ENCODE data around the gene TAF1C. TPM values are rescaled to one million over a fixed set of nuclear protein-coding genes. Genes with fewer than 3 reads are reported as not detected.

The TAF1C gene, protein sequence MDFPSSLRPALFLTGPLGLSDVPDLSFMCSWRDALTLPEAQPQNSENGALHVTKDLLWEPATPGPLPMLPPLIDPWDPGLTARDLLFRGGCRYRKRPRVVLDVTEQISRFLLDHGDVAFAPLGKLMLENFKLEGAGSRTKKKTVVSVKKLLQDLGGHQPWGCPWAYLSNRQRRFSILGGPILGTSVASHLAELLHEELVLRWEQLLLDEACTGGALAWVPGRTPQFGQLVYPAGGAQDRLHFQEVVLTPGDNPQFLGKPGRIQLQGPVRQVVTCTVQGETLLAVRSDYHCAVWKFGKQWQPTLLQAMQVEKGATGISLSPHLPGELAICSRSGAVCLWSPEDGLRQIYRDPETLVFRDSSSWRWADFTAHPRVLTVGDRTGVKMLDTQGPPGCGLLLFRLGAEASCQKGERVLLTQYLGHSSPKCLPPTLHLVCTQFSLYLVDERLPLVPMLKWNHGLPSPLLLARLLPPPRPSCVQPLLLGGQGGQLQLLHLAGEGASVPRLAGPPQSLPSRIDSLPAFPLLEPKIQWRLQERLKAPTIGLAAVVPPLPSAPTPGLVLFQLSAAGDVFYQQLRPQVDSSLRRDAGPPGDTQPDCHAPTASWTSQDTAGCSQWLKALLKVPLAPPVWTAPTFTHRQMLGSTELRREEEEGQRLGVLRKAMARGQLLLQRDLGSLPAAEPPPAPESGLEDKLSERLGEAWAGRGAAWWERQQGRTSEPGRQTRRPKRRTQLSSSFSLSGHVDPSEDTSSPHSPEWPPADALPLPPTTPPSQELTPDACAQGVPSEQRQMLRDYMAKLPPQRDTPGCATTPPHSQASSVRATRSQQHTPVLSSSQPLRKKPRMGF
- total RNA-seq: 80.2 TPM
- long read RNA-seq, full-length matches to known transcripts: 19 of 152 reads
- long read RNA-seq, partial matches to known transcripts: 42 of 152 reads
- long read RNA-seq, other reads (novel, unspliced or antisense): 91 of 152 reads

DNA sequence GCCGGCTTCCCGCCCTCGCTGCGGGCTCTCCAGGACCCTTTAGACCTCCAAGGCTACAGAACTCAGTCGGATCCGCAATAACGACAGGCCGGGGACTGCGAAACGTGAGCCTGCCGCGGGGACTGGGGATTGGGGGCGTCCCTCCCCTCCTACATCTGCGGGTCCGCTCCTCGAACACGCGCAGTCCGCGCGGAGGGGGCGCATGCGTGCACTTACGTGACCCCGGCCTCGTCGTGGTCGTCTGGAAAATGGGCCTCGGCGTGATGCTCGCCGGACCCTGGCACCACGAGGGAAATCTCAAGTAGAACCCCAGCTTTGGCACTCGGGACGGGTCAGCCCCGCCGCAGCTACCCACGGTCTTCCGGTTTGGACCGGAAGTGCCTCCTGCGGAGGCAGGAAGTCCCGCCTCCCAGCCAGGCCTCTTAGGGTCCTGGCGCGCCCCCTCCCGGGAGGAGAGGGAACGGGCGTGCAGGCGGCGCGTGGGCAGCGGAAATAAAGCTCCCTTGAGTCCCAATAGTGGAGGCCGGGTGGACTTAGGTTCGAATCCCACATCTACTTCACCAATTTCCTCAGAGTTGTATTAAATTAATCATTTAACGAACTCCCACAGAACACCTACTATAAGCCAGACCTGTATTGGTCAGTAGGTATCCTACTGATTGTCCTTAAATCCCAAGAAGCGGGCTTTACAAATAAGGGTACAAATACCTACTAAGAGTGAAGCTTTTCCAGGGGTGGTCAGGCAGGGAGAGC is at the start of gene TAF1C:
TSS of gene TAF1C (minus strand) at position 373 of the 753 bp plus-strand sequence. CDS start 2,069 bp downstream, outside the sequence.
- DNase-seq (peak; percentile 95), ATAC-seq (peak; percentile 98)
- TF ChIP-seq, protein P1, sequence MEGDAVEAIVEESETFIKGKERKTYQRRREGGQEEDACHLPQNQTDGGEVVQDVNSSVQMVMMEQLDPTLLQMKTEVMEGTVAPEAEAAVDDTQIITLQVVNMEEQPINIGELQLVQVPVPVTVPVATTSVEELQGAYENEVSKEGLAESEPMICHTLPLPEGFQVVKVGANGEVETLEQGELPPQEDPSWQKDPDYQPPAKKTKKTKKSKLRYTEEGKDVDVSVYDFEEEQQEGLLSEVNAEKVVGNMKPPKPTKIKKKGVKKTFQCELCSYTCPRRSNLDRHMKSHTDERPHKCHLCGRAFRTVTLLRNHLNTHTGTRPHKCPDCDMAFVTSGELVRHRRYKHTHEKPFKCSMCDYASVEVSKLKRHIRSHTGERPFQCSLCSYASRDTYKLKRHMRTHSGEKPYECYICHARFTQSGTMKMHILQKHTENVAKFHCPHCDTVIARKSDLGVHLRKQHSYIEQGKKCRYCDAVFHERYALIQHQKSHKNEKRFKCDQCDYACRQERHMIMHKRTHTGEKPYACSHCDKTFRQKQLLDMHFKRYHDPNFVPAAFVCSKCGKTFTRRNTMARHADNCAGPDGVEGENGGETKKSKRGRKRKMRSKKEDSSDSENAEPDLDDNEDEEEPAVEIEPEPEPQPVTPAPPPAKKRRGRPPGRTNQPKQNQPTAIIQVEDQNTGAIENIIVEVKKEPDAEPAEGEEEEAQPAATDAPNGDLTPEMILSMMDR (IDR thresholded peaks at IDR 0.05): peak; percentile 91
- peaks cover 21% of the 10 kb centered on the region for H3K36me3 ChIP-seq
- H3K4me3 ChIP-seq: peak within 1 kb of the TSS; percentile 96
- H3K4me1 ChIP-seq: peaks cover 22% of the 10 kb centered on the region
- no peaks in the 10 kb centered on the region for H3K27me3 ChIP-seq
- intact Hi-C loops (cut with DNase I): loop anchor here (10.0 kb wide), 1 partner anchor 102 kb away; no protein-coding TSS in a partner anchor
- no peaks in the 10 kb centered on the region for H3K9me3 ChIP-seq
- H3K27ac ChIP-seq: peak within 1 kb of the TSS; percentile 80

GRCh38 chr16:84234321-84235241 is 47.7 kb upstream of the TAF1C start:
- Histone ChIP-seq H3K27me3 (peaks cover 10% of the 10 kb centered on the region), H3K9me3 (no peaks in the 10 kb centered on the region), H3K4me1 (no peaks in the 10 kb centered on the region), H3K36me3 (no peaks in the 10 kb centered on the region), H3K27ac (no peak overlapping the region), H3K4me3 (no peak overlapping the region)
- TF ChIP-seq, protein P1 (IDR thresholded peaks at IDR 0.05): no peak
- no peak for ATAC-seq
- intact Hi-C loops (cut with DNase I): no loop called here
- no peak for DNase-seq

DNA sequence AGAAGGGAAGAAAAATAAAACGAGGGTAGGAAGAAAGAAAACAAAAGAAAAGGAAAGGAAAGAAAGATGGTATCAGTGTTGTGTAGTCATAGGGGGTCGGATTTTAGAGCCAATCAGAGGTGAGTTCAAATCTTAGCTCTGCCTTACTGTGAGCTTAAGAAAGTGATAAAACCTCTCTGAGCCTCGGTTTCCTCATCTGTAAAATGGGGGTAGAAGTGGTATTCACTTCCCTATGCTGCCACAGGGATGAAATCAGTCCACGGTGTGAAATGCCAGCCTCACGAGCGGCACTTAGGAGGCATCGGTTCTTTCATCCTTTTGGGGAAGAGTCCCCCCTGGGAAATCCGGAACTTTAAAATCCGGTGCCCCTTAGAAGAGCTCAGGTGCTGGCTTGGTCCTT is 46.9 kb upstream of the TAF1C start:
- TF ChIP-seq, protein P1 (IDR thresholded peaks at IDR 0.05): no peak
- Histone ChIP-seq H3K9me3 (no peaks in the 10 kb centered on the region), H3K4me3 (no peak overlapping the region), H3K4me1 (no peaks in the 10 kb centered on the region), H3K27ac (no peak overlapping the region), H3K36me3 (no peaks in the 10 kb centered on the region), H3K27me3 (peaks cover 10% of the 10 kb centered on the region)
- no peak for ATAC-seq
- no peak for DNase-seq
- intact Hi-C loops (cut with DNase I): no loop called here

- DNase-seq: no peak
- H3K9me3 ChIP-seq: no peaks in the 10 kb centered on the region
- no peaks in the 10 kb centered on the region for H3K36me3 ChIP-seq
- ATAC-seq: no peak
- TF ChIP-seq, protein P1 (IDR thresholded peaks at IDR 0.05): no peak
- no peak overlapping the region for H3K27ac ChIP-seq
- H3K4me1 ChIP-seq: peaks cover under 1% of the 10 kb centered on the region
- H3K27me3 ChIP-seq: peaks cover 10% of the 10 kb centered on the region
- H3K4me3 ChIP-seq: no peak overlapping the region
- intact Hi-C loops (cut with DNase I): no loop called here
Observed at GRCh38 chr16:84232969-84233368, 46.1 kb upstream of the TAF1C start.
